Measurements from ENCODE around the gene TNS3. TPM values are rescaled to one million over a fixed set of nuclear protein-coding genes. Genes with fewer than 3 reads are reported as not detected.
A peak's percentile ranks its signal among the peaks of the same experiment; 100 is the strongest.

The TNS3 gene
- total RNA-seq, 1 donor from 2014 or later = 30.4 TPM

- DNase-seq (ENCODE audit: low read depth, low spot score) = no peak
These were observed 93.5 kb downstream of the TNS3 start for GRCh38 chr7:47488201-47488968.

GRCh38 chr7:47485640-47486435, 96.1 kb downstream of the TNS3 start:
- no peak for DNase-seq (ENCODE audit: low read depth, low spot score)

GRCh38 chr7:47484923-47485639, 96.8 kb downstream of the TNS3 start:
- DNase-seq (ENCODE audit: low read depth, low spot score) = no peak

GRCh38 chr7:47484457-47484856, 97.5 kb downstream of the TNS3 start:
- DNase-seq (ENCODE audit: low read depth, low spot score) = no peak

GRCh38 chr7:47483604-47484273, 98.2 kb downstream of the TNS3 start:
- no peak for DNase-seq (ENCODE audit: low read depth, low spot score)

- DNase-seq (ENCODE audit: low read depth, low spot score) = peak; percentile 65
These were observed 99.7 kb downstream of the TNS3 start for GRCh38 chr7:47482013-47482875.

GRCh38 chr7:47481541-47482012, 100.3 kb downstream of the TNS3 start:
- no peak for DNase-seq (ENCODE audit: low read depth, low spot score)

GRCh38 chr7:47480576-47481538, 101.1 kb downstream of the TNS3 start:
- DNase-seq (ENCODE audit: low read depth, low spot score) = no peak

- DNase-seq (ENCODE audit: low read depth, low spot score) = no peak
These were observed 101.9 kb downstream of the TNS3 start for GRCh38 chr7:47479821-47480575.

- DNase-seq (ENCODE audit: low read depth, low spot score) = no peak
These were observed 102.8 kb downstream of the TNS3 start for GRCh38 chr7:47478926-47479711.

- no peak for DNase-seq (ENCODE audit: low read depth, low spot score)
These were observed 103.9 kb downstream of the TNS3 start for GRCh38 chr7:47478017-47478344.

- no peak for DNase-seq (ENCODE audit: low read depth, low spot score)
These were observed 104.5 kb downstream of the TNS3 start for GRCh38 chr7:47477191-47478016.

GRCh38 chr7:47475880-47476227, 106.1 kb downstream of the TNS3 start:
- no peak for DNase-seq (ENCODE audit: low read depth, low spot score)

GRCh38 chr7:47474937-47475879, 106.7 kb downstream of the TNS3 start:
- DNase-seq (ENCODE audit: low read depth, low spot score) = no peak

GRCh38 chr7:47474211-47474936, 107.5 kb downstream of the TNS3 start:
- no peak for DNase-seq (ENCODE audit: low read depth, low spot score)

All from pulmonary artery endothelial cell (primary cell).